ENCODE measurements around the gene ERAL1.
A peak's percentile ranks its signal among the peaks of the same experiment; 100 is the strongest.
"Not testable (repeated sequence)": the region's sequence is repeated elsewhere in the genome, so short reads cannot be mapped to it uniquely, and the experiment has no call there.

The ERAL1 gene

DNA sequence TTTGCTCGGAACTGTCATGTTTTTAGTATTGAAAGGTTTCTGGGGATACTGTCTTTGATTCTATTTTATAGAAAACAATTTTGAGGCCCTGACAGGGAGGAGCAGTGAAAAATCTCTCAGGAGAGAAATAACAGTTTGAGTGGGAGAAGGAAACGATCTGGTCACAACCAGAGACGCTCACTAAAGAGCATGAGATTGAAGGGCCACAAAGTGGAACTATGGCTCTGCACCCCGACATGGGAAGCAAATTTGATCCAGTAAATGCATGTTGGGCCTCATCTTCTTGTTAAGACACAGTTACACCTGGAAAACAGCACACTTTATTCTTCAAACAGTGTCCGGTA, 492 bp downstream of the ERAL1 start:
- no peak for DNase-seq

DNA sequence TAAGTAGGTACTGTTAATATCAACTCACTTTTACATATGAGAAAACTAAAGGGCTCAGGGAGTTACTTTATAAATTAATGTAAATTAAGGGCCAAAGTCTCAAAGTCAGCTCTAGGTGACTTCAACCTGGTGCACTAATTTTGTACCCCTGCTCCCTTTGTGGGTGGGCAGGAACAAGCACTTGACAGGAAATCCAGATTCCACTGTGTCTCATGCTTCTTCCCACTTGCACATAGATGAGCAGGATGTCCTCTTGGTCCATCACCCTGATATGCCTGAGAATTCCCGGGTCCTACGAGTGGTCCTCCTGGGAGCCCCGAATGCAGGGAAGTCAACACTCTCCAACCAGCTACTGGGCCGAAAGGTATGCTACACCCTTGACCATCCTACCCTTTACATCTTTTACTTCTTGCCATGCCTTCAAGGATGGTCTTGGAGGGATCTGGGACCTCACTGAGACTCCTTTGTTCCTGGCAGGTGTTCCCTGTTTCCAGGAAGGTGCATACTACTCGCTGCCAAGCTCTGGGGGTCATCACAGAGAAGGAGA, 1.3 kb downstream of the ERAL1 start:
- DNase-seq = no peak

DNA sequence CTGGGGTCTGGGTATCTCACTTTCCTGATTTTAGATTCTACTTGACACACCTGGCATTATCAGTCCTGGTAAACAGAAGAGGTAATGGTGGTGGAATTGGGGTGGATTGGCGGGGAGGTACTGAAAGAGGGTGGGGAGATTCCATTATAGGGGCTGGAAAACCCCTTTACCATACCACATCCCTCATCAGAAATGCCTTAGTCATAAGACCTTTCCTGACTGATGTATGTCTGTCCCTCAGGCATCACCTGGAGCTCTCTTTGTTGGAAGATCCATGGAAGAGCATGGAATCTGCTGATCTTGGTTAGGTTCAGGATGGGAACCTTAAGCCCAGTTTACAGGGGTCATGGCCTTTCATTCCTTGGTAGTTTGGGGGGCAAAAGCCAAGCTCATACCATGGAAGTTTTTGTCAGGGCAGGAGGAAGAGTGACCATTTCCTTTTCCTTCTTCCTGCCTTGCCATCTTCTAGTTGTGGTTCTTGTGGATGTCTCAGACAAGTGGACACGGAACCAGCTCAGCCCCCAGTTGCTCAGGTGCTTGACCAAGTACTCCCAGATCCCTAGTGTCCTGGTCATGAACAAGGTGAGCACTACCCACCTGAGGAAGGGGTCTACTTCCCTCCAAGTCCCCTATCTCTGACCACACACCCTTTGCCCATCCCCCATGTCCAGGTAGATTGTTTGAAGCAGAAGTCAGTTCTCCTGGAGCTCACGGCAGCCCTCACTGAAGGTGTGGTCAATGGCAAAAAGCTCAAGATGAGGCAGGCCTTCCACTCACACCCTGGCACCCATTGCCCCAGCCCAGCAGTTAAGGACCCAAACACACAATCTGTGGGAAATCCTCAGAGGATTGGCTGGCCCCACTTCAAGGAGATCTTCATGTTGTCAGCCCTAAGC, 3.3 kb downstream of the ERAL1 start:
- no peak for DNase-seq

DNA sequence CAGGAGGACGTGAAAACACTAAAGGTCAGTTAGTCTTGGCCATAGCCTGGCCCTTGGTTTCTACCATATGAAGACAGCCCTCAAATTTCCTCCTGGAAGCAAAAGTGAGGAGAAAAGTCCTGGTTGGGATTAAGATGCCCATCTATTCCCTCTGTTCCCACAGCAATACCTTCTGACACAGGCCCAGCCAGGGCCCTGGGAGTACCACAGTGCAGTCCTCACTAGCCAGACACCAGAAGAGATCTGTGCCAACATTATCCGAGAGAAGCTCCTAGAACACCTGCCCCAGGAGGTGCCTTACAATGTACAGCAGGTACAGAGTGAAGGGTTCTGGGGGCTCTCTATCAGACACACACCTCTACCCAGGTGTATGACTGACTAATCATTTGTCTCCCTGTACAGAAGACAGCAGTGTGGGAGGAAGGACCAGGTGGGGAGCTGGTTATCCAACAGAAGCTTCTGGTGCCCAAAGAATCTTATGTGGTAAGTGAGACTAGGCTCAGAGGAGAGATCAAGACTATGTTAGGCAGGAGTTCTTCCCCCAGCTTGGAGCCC, 4.1 kb downstream of the ERAL1 start:
- no peak for DNase-seq

DNA sequence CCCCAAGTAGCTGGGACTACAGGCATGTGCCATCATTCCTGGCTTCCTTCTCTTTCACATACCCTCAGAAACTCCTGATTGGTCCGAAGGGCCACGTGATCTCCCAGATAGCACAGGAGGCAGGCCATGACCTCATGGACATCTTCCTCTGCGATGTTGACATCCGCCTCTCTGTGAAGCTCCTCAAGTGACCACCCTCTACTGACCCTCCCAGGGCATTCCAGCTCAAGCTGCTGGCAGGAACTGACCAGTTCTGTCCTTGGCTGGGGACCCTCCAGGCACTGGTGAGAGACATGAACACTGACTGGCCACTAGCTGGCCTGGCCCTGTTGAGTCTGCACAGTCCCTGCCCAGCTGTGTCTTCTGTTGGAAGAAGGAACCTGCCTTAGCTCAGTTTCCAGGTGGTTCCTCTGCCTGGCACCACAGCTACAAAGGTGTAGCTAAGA, 5.6 kb downstream of the ERAL1 start:
- DNase-seq = no peak

DNA sequence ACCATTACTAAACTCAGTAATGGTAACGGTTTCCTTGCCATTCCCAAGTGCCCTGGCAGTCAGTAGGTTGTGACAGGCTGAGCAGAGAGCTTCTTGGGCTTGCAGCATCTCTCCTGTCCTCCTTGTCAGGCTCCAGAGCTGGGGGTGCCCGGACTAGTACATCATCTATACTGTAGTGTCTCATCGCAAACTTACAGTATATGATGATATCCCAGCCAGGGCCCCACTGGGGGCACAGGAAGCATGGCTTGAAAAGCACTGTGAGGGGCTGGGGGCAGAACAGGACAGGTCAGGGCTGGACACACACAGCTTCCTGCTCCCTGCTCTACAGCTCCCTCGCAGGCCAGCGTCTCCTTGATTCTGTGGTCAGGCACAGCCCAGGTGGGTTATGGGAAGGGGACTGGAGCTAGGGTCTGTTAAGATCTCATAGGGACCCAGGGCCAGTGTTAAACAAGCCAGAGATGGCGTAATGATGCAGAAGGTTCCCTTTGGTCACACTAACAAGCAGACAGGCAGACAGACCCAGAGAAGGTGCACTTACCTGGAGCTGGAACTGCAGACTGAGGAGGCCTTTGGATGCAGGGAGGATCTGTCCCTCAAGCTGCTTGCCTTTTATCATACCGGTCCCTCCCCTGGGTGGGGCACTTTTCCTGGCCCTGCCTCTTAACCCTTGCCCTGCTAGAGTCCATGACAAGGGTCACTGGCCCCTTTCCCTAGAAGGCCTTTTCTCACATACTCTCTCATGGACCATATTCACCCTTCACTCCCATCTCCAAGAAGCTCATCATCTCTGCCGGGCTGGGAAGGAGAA, 6.8 kb downstream of the ERAL1 start:
- DNase-seq = no peak

DNA sequence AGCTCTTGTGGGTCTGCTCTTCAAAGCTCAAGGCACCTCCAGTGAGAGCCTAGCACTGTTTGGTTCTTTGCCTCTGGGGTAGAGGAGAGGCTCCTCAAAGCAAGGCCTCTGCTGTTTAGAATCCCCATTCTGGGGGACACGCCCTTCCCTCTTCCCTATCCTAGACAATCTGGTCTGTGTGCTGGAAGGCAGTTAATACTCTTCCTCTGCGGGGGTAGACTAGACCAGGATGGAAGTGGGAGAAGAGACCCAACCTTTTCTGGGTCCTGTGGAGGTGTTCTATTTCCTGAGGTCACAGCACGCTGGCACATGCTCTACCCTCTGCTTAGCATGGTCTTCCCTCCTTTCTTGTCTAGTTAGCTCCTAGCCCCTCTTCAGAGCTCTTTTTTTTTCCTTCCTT, 7.7 kb downstream of the ERAL1 start:
- no peak for DNase-seq

DNA sequence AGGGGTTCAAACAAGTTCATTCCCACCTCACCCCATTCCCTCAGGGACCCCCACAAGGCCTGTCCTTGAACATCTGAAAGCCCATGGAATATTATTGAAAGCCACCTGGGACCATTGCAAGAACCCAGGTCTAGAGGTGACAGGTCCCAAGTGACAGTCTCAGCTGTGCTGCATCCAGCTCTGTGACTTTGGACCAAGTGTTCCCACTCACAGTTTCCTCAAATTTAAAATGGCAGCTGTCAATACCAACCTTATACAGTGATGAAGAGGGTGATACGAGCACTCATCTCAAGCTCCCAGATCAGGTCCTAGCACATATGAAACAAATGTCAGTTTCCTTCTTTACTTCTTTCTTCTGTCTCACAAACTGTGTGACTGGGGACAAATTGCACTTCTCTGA, 9.1 kb downstream of the ERAL1 start:
- no peak for DNase-seq

DNA sequence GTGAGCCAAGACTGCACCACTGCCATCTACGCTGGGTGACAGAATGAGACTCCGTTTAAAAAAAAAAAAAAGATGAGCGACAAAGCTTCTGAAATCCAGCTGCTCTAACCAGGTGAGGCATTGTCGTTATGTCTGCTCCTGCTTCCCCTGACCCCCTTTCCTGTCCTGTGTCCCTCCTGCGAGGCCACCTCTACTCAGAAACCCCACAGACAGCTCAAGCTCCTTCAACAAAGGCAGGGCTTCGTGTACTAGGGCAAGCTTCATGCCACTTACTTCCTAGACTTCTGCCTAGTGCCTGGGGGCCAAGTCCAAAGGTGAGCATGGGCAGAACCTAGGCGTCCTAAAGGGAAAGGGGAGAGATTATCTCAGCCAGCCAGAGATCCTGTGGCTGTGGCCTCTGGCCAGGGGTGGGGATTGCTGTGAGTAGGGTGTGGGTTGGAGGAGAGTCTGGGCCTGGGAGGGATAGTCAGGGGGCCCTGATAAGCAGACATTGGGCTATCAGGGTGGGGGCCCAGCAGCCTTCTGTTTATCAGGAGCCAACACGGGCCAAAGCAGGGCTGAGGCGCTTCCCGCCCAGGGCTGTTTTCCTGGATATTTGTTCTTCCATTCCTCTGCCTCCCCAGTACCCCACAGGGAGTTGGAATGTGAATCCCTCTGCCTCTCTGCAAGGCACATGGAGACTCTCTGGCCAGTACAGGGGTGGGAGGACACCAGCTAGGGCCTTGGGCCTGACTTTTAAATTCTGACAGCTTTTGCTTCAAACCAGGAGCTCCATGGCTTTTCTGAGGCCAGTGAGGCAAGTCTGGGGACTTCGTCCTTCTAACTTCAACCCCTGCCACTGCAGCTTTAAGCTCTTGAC, 10.4 kb downstream of the ERAL1 start:
- no peak for DNase-seq

DNA sequence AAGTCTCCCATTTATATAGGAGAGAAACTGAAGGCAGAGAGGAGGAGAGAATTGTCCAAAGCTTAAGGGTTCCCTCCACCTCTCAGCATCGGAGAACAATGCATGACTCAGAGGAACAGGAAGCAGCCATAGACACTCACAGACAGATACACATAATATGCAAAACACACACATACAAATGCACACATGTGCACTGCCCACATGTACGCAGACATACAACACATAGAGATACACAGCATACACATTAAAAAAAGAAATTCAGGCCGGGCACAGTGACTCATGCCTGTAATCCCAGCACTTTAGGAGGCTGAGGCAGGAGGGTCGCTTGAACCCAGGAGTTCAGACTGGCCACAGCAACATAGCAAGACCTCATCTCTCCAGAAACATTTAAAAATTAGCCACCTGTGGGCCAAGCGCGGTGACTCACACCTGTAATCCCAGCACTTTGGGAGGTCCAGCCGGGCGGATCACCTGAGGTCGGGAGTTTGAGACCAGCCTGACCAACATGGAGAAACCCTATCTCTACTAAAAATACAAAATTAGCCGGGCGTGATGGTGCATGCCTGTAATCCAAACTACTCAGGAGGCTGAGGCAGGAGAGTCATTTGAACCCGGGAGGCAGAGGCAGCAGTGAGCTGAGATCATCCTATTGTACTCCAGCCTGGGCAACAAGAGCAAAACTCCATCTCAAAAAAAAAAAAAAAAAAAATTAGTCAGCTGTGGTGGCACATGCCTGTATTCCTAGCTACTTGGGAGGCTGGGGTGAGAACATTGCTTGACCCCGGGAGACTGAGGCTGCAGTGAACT, 11.3 kb downstream of the ERAL1 start:
- DNase-seq = no peak

DNA sequence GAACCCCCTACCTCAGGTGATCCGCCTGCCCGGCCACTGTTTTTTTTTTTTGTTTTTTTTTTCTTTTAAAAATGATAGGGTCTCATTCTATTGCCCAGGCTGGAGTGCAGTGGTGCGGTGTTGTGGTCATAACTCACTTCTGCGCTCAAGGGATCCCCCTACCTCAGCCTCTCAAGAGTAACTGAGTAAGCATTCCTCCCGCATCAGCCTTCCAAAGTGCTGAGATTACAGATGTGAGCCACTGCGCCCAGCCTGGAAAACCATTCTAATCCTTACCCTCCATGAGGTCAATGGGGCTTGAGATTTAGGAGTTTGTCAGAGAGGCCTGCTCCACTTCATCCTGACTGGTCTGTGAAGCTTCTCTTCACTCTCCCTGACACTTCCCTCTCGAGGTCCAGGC, 12.5 kb downstream of the ERAL1 start:
- no peak for DNase-seq

DNA sequence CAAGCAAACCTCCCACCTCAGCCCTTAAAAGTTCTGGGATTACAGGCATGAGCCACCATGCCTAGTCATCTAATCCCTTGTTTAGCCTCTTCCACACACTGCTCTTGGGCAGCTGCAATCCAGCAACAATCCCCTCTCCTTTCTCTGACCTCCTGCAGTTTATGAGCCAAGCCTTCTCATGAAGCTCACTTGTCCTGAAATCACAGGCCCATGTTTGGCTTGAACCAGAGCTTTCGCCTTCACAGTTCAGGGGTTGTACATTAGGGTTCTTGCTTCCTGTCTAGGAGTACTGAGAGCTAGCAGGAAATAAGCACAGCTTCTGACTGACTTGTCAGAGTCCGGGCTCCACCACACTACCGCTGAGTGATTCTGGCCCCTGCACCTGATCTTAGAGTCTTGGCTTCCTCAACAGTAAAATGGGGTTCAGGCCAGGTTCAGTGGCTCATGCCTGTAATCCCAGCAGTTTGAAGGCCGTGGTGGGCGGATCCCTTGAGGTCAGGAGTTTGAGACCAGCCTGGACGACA, 16.3 kb downstream of the ERAL1 start:
- no peak for DNase-seq

DNA sequence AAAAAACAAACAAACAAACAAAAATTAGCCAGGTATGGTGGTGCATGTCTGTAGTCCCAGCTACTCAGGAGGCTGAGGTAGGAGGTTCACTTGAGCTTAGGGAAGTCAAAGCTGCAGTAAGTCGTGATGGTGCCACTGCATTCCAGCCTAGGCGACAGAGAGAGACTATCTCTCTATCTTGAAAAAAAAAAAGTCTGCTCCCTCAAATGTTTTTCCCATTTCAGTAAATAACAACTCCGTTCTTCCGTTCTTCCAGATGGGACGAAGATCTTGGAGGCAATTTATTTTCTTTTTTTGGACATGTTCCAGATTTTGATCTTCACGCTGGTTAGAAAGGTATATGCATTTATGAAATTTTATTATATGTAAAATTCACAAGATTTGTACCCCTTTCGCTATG, 19.0 kb downstream of the ERAL1 start:
- no peak for DNase-seq

DNA sequence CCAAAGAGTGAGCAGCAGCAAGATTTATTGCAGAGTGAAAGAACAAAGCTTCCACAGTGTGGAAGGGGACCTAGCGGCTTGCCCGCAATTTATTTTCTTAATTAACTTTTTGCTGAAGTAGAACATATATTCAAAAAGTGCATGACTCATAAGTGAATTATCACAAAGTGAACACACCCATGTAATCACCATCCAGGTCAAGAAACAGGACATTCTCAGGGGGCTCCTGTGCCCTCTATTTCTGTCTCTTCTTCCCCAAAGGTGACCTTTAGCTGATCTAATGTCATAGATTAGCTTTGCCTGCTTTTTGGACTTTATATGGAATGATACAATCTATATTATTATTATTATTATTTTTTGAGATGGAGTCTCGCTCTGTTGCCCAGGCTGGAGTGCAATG, 19.9 kb downstream of the ERAL1 start:
- DNase-seq = no peak

DNA sequence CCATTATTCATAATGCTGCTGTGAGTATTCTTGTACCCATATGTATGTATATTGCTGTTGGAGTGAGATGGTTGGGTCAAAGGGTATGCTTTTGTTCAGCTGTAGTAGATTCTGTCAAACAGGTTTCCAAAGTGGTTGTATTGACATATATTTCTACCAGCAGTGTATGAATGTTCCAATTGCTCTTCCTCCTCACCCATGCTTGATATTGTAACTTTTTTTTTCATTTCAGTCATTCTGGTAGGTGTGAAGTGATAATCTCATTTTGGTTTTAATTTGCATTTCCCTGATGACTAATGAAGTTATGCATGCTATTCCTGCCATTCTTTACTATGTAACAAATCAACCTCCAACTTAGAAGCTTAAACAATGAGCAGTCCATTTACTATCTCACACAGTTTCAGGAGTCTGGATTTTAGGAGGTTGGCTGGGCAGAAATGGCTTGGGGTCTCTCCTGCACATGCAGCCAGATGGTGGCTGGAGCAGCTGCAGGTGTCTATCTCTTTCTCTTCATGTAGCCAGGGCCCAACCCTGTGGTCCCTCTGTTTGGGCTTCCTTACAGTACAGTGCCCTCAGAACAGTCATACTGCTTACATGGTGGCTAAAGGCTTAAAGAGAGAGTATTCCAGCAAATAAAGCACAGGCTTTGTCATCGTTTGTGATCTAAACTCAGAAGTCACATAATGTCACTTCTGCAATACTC, 21.2 kb downstream of the ERAL1 start:
- no peak for DNase-seq

DNA sequence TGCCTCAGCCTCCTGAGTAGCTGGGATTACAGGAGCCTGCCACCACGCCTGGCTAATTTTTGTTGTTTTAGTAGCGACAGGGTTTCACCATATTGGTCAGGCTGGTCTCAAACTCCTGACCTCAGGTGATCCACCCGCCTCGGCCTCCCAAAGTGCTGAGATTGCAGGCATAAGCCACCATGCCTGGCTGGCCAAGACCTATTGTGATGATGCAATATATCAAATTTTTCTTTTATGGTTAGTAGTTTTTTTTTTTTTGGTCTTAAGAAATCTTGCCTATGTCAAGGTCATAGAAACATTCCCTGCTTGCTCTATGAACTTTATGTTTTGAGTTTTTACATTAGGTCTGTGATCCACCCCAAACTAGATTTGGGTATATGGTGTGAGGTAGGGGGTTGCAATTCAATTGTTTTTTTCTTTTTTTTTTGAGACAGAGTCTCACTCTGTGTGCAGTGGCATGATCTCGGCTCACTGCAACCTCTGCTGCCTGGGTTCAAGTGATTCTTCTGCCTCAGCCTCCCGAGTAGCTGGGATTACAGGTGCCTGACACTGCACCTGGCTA, 22.4 kb downstream of the ERAL1 start:
- DNase-seq = not testable (repeated sequence)

DNA sequence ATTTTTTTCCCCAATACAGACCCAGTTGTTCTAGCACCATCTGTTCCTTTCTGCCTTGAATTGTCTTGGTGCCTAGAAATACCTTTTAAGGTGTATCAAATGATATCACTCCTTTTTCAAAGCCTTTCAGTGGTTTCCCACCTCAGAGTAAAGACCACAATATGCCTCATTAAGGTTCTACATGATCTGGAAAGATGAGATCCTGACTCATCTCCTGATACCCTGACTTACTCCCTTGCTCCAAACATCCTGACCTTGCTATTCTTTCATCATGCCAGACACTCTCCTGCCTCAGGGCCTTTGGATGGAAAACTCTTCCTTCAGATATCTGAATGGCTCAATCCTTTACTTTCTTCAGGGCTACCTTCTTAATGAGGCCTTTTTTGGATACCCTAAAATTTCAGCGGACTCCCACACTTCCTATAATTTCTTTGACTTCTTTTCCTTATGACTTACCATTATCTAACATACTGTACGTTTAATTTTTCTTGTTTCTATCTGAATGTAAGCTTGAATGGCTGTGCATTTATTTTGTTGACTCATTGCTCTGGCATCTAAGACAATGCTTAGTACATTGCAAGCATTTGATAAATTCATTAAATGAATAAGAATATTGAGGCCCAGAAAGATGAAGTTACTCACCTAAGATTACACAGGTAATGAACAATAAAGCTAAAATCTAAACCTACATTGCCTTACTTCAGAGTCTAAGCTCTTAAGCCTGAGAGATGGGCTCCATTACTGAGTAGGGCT, 23.5 kb downstream of the ERAL1 start:
- no peak for DNase-seq

DNA sequence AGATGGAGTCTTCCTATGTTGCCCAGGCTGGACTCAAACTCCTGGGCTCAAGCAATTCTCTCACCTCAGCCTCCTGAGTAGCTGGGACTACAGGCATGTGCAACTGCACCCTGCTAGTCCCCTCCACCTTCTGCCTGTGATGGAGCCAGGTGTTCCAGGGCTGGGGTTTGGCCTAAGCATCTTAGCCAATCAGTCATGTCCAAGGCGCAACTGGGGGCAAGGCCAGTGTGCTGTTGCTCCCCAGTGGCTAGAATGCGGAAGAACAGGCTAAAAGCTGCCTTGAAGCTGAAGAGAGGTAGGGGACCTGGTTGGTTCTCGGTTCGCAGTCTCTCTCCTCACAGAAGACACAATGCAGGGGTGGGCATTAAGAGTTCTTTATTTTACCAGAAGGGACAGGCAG, 24.2 kb downstream of the ERAL1 start:
- peak; percentile 39 for DNase-seq

DNA sequence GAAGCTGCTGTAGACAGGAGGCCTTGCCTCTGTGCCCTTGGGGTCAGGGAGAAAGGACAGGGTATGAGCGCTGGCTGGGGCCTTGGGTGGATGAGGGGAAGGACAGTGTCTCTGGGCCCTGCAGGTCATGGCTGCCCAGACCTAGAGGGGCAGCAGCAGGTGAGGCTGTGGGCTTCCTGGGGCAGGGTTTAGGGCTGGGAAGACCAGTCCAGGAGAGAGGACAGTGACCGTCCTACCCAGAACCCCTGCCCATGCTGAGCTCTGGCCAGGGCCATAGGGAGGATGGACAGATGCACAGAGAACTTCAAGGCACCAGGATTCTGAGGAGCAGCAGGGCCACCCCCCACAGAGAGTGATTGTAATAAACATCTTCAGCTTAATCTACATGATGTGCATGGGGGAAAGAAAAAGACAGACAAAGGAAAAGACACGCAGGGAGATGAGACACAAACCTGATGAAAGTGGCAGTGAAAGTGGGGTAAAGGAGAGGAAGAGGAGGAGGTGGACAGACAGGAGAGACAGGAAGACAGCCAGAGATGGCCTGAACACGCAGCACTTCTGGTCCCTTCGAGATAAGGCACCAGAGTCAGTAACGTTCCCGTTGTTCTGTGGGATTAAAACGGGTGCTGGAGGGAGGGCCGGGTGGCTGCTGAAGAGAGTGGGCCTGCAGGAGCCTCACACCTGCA, 25.2 kb downstream of the ERAL1 start:
- no peak for DNase-seq
